ENCODE results near the gene FHOD3.
"Not testable (repeated sequence)": the region's sequence is repeated elsewhere in the genome, so short reads cannot be mapped to it uniquely, and the experiment has no call there.

The FHOD3 gene

GRCh38 chr18:36724169-36724568, 426.7 kb downstream of the FHOD3 start:
- no peak for DNase-seq

GRCh38 chr18:36724591-36725001, 427.1 kb downstream of the FHOD3 start:
- DNase-seq, result peak; percentile 10

GRCh38 chr18:36728345-36728744, 430.8 kb downstream of the FHOD3 start:
- no peak for DNase-seq

GRCh38 chr18:36729197-36729596, 431.7 kb downstream of the FHOD3 start:
- no peak for DNase-seq

- no peak for DNase-seq
These were observed 434.8 kb downstream of the FHOD3 start for GRCh38 chr18:36732264-36732663.

GRCh38 chr18:36733150-36733549, 435.6 kb downstream of the FHOD3 start:
- no peak for DNase-seq

- no peak for DNase-seq
These were observed 437.1 kb downstream of the FHOD3 start for GRCh38 chr18:36734596-36734995.

- DNase-seq, result no peak
These were observed 437.6 kb downstream of the FHOD3 start for GRCh38 chr18:36735130-36735529.

GRCh38 chr18:36736094-36736493, 438.6 kb downstream of the FHOD3 start:
- DNase-seq, result no peak

- DNase-seq, result no peak
These were observed 439.8 kb downstream of the FHOD3 start for GRCh38 chr18:36737316-36737715.

GRCh38 chr18:36744261-36744876, 446.9 kb downstream of the FHOD3 start:
- no peak for DNase-seq

GRCh38 chr18:36745219-36745975, 447.9 kb downstream of the FHOD3 start:
- DNase-seq, result no peak

GRCh38 chr18:36752929-36753865, 455.7 kb downstream of the FHOD3 start:
- no peak for DNase-seq

- no peak for DNase-seq
These were observed 458.7 kb downstream of the FHOD3 start for GRCh38 chr18:36756242-36756641.

GRCh38 chr18:36757081-36757480, 459.6 kb downstream of the FHOD3 start:
- DNase-seq, result peak; percentile 79

GRCh38 chr18:36757991-36758390, 460.5 kb downstream of the FHOD3 start:
- DNase-seq, result no peak

GRCh38 chr18:36758623-36759022, 461.1 kb downstream of the FHOD3 start:
- no peak for DNase-seq

GRCh38 chr18:36759167-36759776, 461.8 kb downstream of the FHOD3 start:
- no peak for DNase-seq

- no peak for DNase-seq
These were observed 463.1 kb downstream of the FHOD3 start for GRCh38 chr18:36760598-36760997.

GRCh38 chr18:36761186-36761698, 463.7 kb downstream of the FHOD3 start:
- DNase-seq, result no peak

- no peak for DNase-seq
These were observed 464.6 kb downstream of the FHOD3 start for GRCh38 chr18:36762074-36762473.

- DNase-seq, result not testable (repeated sequence)
These were observed 465.5 kb downstream of the FHOD3 start for GRCh38 chr18:36762965-36763364.

GRCh38 chr18:36766836-36767235, 469.3 kb downstream of the FHOD3 start:
- DNase-seq, result no peak

Data from midbrain (tissue), 1 donor.